HepG2 (cell line): ENCODE results near the gene SLC15A1. TPM values are rescaled to one million over a fixed set of nuclear protein-coding genes. Genes with fewer than 3 reads are reported as not detected.

Experiments
- ATAC-seq: fragments of 200-7000 bp; cut with Tn5 transposase; 3 replicates; pipeline ENCODE4 v1.9.1; 2020; ENCODE audit warnings: mild to moderate bottlenecking, moderate library complexity
- BruUV-seq: library from RNA; stranded (reverse); fragments of 400-500 nt; replicated peaks from 2 replicates; lab custom pipeline; 2021; lab: Mats Ljungman, UMichigan
- CTCF ChIA-PET: fragments of 300-600 bp; formaldehyde crosslinking; extraction: SDS; loops from one replicate; lab custom pipeline; 2021; ENCODE audit warnings: low total read pairs, inconsistent platforms, low intra/inter-chr PET ratio; lab: Yijun Ruan, JAX
- POLR2A ChIA-PET: fragments of 350-600 bp; sonication (Branson Sonifier 250); formaldehyde crosslinking; loops from one replicate; lab custom pipeline; 2020; ENCODE audit warnings: antibody characterized with exemption, inconsistent platforms; lab: Yijun Ruan, JAX
- DNase-seq: peaks from one replicate; pipeline ENCODE4 v3.0.0-alpha.2; 2015; ENCODE audit warnings: low spot score
- FAIRE-seq: peaks from 3 replicates; lab custom pipeline; 2011; peaks lifted over from hg19 to GRCh38; lab: Jason Lieb, UNC
- H2AFZ ChIP-seq: one replicate; pipeline ENCODE4 v1.6.1; 2011; ENCODE audit warnings: low read length, inconsistent platforms
- H3K27ac ChIP-seq: fragments of 300-600 bp; 3 replicates; pipeline ENCODE4 v1.8.0; 2011; ENCODE audit warnings: mixed run types, mild to moderate bottlenecking, mixed read lengths, low read length, inconsistent platforms; ENCODE audit not compliant: insufficient read depth; ENCODE audit errors: extremely low read length
- H3K27me3 ChIP-seq, 2 experiments: fragments of 200-600 bp in 1 of 2; 2 replicates in 1 of 2; 3 replicates in 1 of 2; pipeline versions ENCODE4 v1.6.0 to v1.8.0; 2011; ENCODE audit warnings: low read length in 2 of 2, mild to moderate bottlenecking in 2 of 2, moderate library complexity in 2 of 2, inconsistent platforms in 1 of 2; ENCODE audit not compliant: insufficient read depth in 2 of 2, control insufficient read depth in 1 of 2
- H3K36me3 ChIP-seq, 2 experiments: fragments of 200-600 bp in 1 of 2; replicated peaks in 1 of 2; 2 replicates in 1 of 2; 3 replicates in 1 of 2; pipeline versions ENCODE4 v1.5.1 to v1.8.0; 2011; ENCODE audit warnings: low read length in 2 of 2, inconsistent platforms in 1 of 2; ENCODE audit not compliant: insufficient read depth in 2 of 2, control insufficient read depth in 1 of 2
- H3K4me1 ChIP-seq: 2 replicates; pipeline ENCODE4 v1.5.1; 2012; ENCODE audit warnings: low read length, inconsistent platforms; ENCODE audit not compliant: insufficient read depth
- H3K4me2 ChIP-seq: 2 replicates; pipeline ENCODE4 v1.6.0; 2011; ENCODE audit warnings: low read depth, low read length, inconsistent platforms
- H3K4me3 ChIP-seq, 3 experiments: fragments of 200-600 bp in 1 of 3; sonication (generic), shearing (Covaris generic) in 1 of 3; replicated peaks in 1 of 3; 2 replicates each; pipeline ENCODE4 v1.5.1; 2011 to 2016; ENCODE audit warnings: low read length in 3 of 3, inconsistent platforms in 2 of 3, low read depth in 2 of 3, mild to moderate bottlenecking in 2 of 3, control low read depth in 1 of 3, mixed read lengths in 1 of 3; ENCODE audit not compliant: insufficient read depth in 1 of 3
- H3K79me2 ChIP-seq: one replicate; pipeline ENCODE4 v1.6.1; 2011; ENCODE audit warnings: low read length, inconsistent platforms; ENCODE audit not compliant: insufficient read depth
- H3K9ac ChIP-seq: 2 replicates; pipeline ENCODE4 v1.6.0; 2011; ENCODE audit warnings: mild to moderate bottlenecking, low read depth, low read length, inconsistent platforms; ENCODE audit not compliant: insufficient read depth
- H3K9me3 ChIP-seq: 2 replicates; pipeline ENCODE4 v1.5.1; 2012; ENCODE audit warnings: mild to moderate bottlenecking, low read length
- H4K20me1 ChIP-seq: 2 replicates; pipeline ENCODE4 v1.6.0; 2011; ENCODE audit warnings: inconsistent platforms, mild to moderate bottlenecking, low read length, moderate library complexity; ENCODE audit not compliant: insufficient read depth
- AGO1 ChIP-seq: fragments of 200-400 bp; formaldehyde crosslinking; IDR thresholded peaks from 2 replicates; pipeline ENCODE4 v1.6.1; 2017; ENCODE audit warnings: mild to moderate bottlenecking, low read depth, low read length, moderate library complexity; ENCODE audit not compliant: poor library complexity, severe bottlenecking
- DR1 ChIP-seq: sonication (generic); formaldehyde crosslinking; IDR thresholded peaks from 2 replicates; pipeline ENCODE4 v1.8.0; 2021; ENCODE audit warnings: mild to moderate bottlenecking, missing genetic modification reagents, inconsistent platforms
- HNRNPL ChIP-seq: fragments of 200-400 bp; formaldehyde crosslinking; IDR thresholded peaks from 2 replicates; pipeline ENCODE4 v1.6.1; 2017; ENCODE audit warnings: mild to moderate bottlenecking, low read depth, low read length
- MIER2 ChIP-seq: IDR thresholded peaks from 2 replicates; pipeline ENCODE4 v1.6.1; 2016; ENCODE audit warnings: missing biosample characterization, missing genetic modification reagents
- PAXIP1 ChIP-seq: sonication (generic); formaldehyde crosslinking; conservative IDR thresholded peaks from 2 replicates; pipeline ENCODE4 v1.4.0; 2020; ENCODE audit warnings: mild to moderate bottlenecking, missing genetic modification reagents, moderate library complexity
- PCBP1 ChIP-seq: fragments of 200-400 bp; formaldehyde crosslinking; IDR thresholded peaks from 2 replicates; pipeline ENCODE4 v1.6.1; 2017; ENCODE audit warnings: mild to moderate bottlenecking, low read depth, low read length, borderline replicate concordance
- SKIL ChIP-seq: sonication (generic); formaldehyde crosslinking; IDR thresholded peaks from 2 replicates; pipeline ENCODE4 v1.8.0; 2022; ENCODE audit warnings: missing genetic modification reagents, mild to moderate bottlenecking, moderate library complexity, borderline replicate concordance
- THAP8 ChIP-seq: sonication (generic); formaldehyde crosslinking; IDR thresholded peaks from 2 replicates; pipeline ENCODE4 v1.5.1; 2020; ENCODE audit warnings: missing genetic modification reagents, mild to moderate bottlenecking, borderline replicate concordance
- ZNF326 ChIP-seq: sonication (generic); formaldehyde crosslinking; IDR thresholded peaks from 2 replicates; pipeline ENCODE4 v1.4.0; 2020; ENCODE audit warnings: missing genetic modification reagents, borderline replicate concordance
- ZNF331 ChIP-seq: sonication (generic); formaldehyde crosslinking; IDR thresholded peaks from 2 replicates; pipeline ENCODE4 v1.4.0; 2020; ENCODE audit warnings: missing genetic modification reagents
- ZNF674 ChIP-seq: sonication (generic); formaldehyde crosslinking; IDR thresholded peaks from 2 replicates; pipeline ENCODE4 v1.5.0; 2020; ENCODE audit warnings: low read depth, mild to moderate bottlenecking, missing genetic modification reagents
- WGBS: methylation state at CpG from one replicate; pipeline ENCODE4 v1.1.6; 2017; ENCODE audit warnings: low lambda C conversion rate; 5-methylcytosine and 5-hydroxymethylcytosine counted together
- in situ Hi-C: cut with HindIII; loops from 2 replicates; pipeline ENCODE4 v1.10.0; 2017; ENCODE audit warnings: low pct_unique_long_range_greater_than_20kb; ENCODE audit not compliant: extremely low pct_ligation_motif_present
- intact Hi-C: fragments of 100-400 bp; cut with micrococcal nuclease; formaldehyde crosslinking; loops from one replicate; pipeline ENCODE4 v1.10.0; 2022; ENCODE audit not compliant: unreplicated experiment
- polyA plus RNA-seq, 8 experiments: library from polyadenylated mRNA; depleted of rRNA in 3 of 8; stranded (reverse) in 7 of 8; unstranded in 1 of 8; fragments of >200 nt; fragmentation: Illumina TruSeq in 4 of 8; extraction: Trizol in 4 of 8; gene quantifications; 2 replicates each; pipeline versions ENCODE4 v1.2.1 to v1.2.3, GENCODE V29; 2011 to 2016; ENCODE audit warnings: low read depth in 4 of 8, missing spikeins in 1 of 8, mixed read lengths in 1 of 8; ENCODE audit not compliant: insufficient read depth in 1 of 8
- total RNA-seq, 5 experiments: library from RNA; depleted of rRNA; stranded (reverse); fragments of >200 nt; fragmentation: Illumina TruSeq; extraction: Trizol; gene quantifications; 2 replicates each; pipeline ENCODE4 v1.2.3, GENCODE V29; 2016; ENCODE audit warnings: low read depth in 1 of 5
- TF ChIP-seq, protein P1 (sequence below): sonication (generic); formaldehyde crosslinking; IDR thresholded peaks from 2 replicates; pipeline ENCODE4 v1.5.1; 2020; ENCODE audit warnings: missing genetic modification reagents, mild to moderate bottlenecking, borderline replicate concordance

SLC15A1 gene
- total and polyA plus RNA-seq, 2 of the 13 experiments (the other 11 are each of a cell fraction or from before 2014, with no cell fraction given), result 0.17 to 0.20 TPM

GRCh38 chr13:98796191-98796590 is 43.7 kb upstream of the SLC15A1 start (continued):
- no peak for TF ChIP-seq PAXIP1 (CRISPR knock-in tag)
- TF ChIP-seq PCBP1, result no peak
- no peak for TF ChIP-seq AGO1
- no peak for TF ChIP-seq ZNF326 (CRISPR knock-in tag)
- no peak for TF ChIP-seq ZNF331 (CRISPR knock-in tag)
- no peak for TF ChIP-seq THAP8

DNA sequence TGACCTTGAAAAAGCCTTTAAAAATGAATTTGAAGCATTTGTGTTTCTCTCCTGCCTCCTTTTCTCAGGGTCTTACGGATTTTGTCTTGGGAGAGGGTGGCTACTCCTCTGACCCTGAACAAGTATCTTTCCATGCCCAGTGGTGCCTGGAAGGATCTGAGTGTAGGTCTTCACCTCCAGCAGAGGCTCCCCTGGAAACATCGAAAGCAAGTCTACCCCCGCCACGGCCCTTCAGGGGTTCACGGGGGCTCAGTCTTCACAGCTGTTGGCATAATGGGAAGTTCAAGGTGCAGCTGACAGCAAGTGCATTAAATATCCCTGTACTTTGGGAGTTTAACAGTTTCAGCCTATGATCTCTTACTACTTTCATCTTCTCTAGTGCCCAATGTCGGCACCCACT is 42.7 kb upstream of the SLC15A1 start:
- no peaks in the 10 kb centered on the region for H3K27me3 ChIP-seq
- BruUV-seq, result no TSS peak
- H2AFZ ChIP-seq, result no peak overlapping the region
- ChIA-PET POLR2A (no interaction called here), CTCF (no interaction called here)
- H3K79me2 ChIP-seq, result no peaks in the 10 kb centered on the region
- FAIRE-seq, result no peak
- H4K20me1 ChIP-seq, result no peaks in the 10 kb centered on the region
- no peak for ATAC-seq
- H3K9ac ChIP-seq, result no peak overlapping the region
- H3K9me3 ChIP-seq, result no peaks in the 10 kb centered on the region
- no peak overlapping the region for H3K4me2 ChIP-seq
- 81% methylated on average over 6 of the region's 6 CpGs for WGBS
- DNase-seq, result no peak
- no peak overlapping the region for H3K4me3 ChIP-seq
- H3K36me3 ChIP-seq, result no peaks in the 10 kb centered on the region
- H3K4me1 ChIP-seq, result peaks cover 9% of the 10 kb centered on the region
- no peak overlapping the region for H3K27ac ChIP-seq
- intact Hi-C loops, result no loop called here
- in situ Hi-C loops, result no loop called here
- TF ChIP-seq DR1 (CRISPR knock-in tag) (no peak), HNRNPL (no peak), MIER2 (CRISPR knock-in tag) (no peak), ZNF674 (CRISPR knock-in tag) (no peak), SKIL (CRISPR knock-in tag) (no peak)
- TF ChIP-seq, protein P1, sequence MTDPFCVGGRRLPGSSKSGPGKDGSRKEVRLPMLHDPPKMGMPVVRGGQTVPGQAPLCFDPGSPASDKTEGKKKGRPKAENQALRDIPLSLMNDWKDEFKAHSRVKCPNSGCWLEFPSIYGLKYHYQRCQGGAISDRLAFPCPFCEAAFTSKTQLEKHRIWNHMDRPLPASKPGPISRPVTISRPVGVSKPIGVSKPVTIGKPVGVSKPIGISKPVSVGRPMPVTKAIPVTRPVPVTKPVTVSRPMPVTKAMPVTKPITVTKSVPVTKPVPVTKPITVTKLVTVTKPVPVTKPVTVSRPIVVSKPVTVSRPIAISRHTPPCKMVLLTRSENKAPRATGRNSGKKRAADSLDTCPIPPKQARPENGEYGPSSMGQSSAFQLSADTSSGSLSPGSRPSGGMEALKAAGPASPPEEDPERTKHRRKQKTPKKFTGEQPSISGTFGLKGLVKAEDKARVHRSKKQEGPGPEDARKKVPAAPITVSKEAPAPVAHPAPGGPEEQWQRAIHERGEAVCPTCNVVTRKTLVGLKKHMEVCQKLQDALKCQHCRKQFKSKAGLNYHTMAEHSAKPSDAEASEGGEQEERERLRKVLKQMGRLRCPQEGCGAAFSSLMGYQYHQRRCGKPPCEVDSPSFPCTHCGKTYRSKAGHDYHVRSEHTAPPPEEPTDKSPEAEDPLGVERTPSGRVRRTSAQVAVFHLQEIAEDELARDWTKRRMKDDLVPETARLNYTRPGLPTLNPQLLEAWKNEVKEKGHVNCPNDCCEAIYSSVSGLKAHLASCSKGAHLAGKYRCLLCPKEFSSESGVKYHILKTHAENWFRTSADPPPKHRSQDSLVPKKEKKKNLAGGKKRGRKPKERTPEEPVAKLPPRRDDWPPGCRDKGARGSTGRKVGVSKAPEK (CRISPR knock-in tag), result no peak
